IMR-90 (cell line): ENCODE results near the gene LY9. TPM values are rescaled to one million over a fixed set of nuclear protein-coding genes. Genes with fewer than 3 reads are reported as not detected.

Experiments used
- ATAC-seq: fragments of 200-7000 bp; cut with Tn5 transposase; 2 replicates; pipeline ENCODE4 v1.9.1; 2020; ENCODE audit warnings: low read depth, mild to moderate bottlenecking, moderate library complexity
- BruUV-seq: library from RNA; stranded (reverse); fragments of 400-500 nt; replicated peaks from 2 replicates; lab custom pipeline; 2021; lab: Mats Ljungman, UMichigan
- CTCF ChIA-PET: fragments of 300-600 bp; formaldehyde crosslinking; extraction: SDS; loops from one replicate; lab custom pipeline; 2021; ENCODE audit warnings: antibody characterized with exemption; lab: Yijun Ruan, JAX
- POLR2A ChIA-PET: fragments of 300-600 bp; sonication (Branson Sonifier 250); formaldehyde crosslinking; loops from one replicate; lab custom pipeline; 2022; ENCODE audit warnings: antibody characterized with exemption; ENCODE audit not compliant: unreplicated experiment; lab: Charles Lee
- DNase-seq: peaks from one replicate; pipeline ENCODE4 v3.0.0; 2013
- H2AFZ ChIP-seq: replicated peaks from 2 replicates; pipeline ENCODE3; 2013; ENCODE audit warnings: low read length, mild to moderate bottlenecking; ENCODE audit not compliant: poor library complexity
- H2AK5ac ChIP-seq: 2 replicates; pipeline ENCODE4 v1.6.1; 2013; ENCODE audit warnings: low read depth, low read length, inconsistent platforms
- H2AK9ac ChIP-seq: replicated peaks from 2 replicates; pipeline ENCODE3; 2013; ENCODE audit warnings: mild to moderate bottlenecking, low read depth, low read length, moderate library complexity; ENCODE audit not compliant: poor library complexity
- H2BK120ac ChIP-seq: 2 replicates; pipeline ENCODE4 v1.6.1; 2013; ENCODE audit warnings: low read depth, low read length, inconsistent platforms
- H2BK15ac ChIP-seq: 3 replicates; pipeline ENCODE4 v1.6.1; 2013; ENCODE audit warnings: low read depth, low read length, inconsistent platforms
- H2BK20ac ChIP-seq: 2 replicates; pipeline ENCODE4 v1.6.1; 2013; ENCODE audit warnings: low read depth, mild to moderate bottlenecking, inconsistent platforms, low read length, moderate library complexity
- H2BK5ac ChIP-seq: 2 replicates; pipeline ENCODE4 v1.6.1; 2013; ENCODE audit warnings: mild to moderate bottlenecking, low read depth, low read length, inconsistent platforms; ENCODE audit not compliant: poor library complexity, severe bottlenecking
- H3K14ac ChIP-seq: replicated peaks from 2 replicates; pipeline ENCODE4 v1.6.1; 2013; ENCODE audit warnings: low read depth, low read length, inconsistent platforms
- H3K18ac ChIP-seq: 2 replicates; pipeline ENCODE4 v1.6.1; 2013; ENCODE audit warnings: low read depth, low read length, control low read depth
- H3K23ac ChIP-seq: 2 replicates; pipeline ENCODE4 v1.6.1; 2013; ENCODE audit warnings: low read depth, low read length, inconsistent platforms
- H3K27ac ChIP-seq: 2 replicates; pipeline ENCODE4 v1.5.1; 2013; ENCODE audit warnings: mild to moderate bottlenecking, control low read depth, low read length; ENCODE audit not compliant: insufficient read depth
- H3K27me3 ChIP-seq: 2 replicates; pipeline ENCODE4 v1.6.1; 2013; ENCODE audit warnings: low read length; ENCODE audit not compliant: control insufficient read depth, insufficient read depth
- H3K36me3 ChIP-seq: 2 replicates; pipeline ENCODE4 v1.6.1; 2013; ENCODE audit warnings: low read length, mixed read lengths; ENCODE audit not compliant: control insufficient read depth, insufficient read depth
- H3K4ac ChIP-seq: 2 replicates; pipeline ENCODE4 v1.6.1; 2013; ENCODE audit warnings: low read depth, low read length, inconsistent platforms
- H3K4me1 ChIP-seq: 2 replicates; pipeline ENCODE4 v1.6.1; 2013; ENCODE audit warnings: low read length, mixed read lengths; ENCODE audit not compliant: control insufficient read depth, insufficient read depth
- H3K4me2 ChIP-seq: 2 replicates; pipeline ENCODE4 v1.6.1; 2013; ENCODE audit warnings: low read depth, mild to moderate bottlenecking, control low read depth, low read length, moderate library complexity
- H3K4me3 ChIP-seq: 2 replicates; pipeline ENCODE4 v1.5.1; 2013; ENCODE audit warnings: low read depth, mild to moderate bottlenecking, control low read depth, low read length, moderate library complexity; ENCODE audit not compliant: insufficient read depth
- H3K56ac ChIP-seq: 2 replicates; pipeline ENCODE4 v1.6.1; 2013; ENCODE audit warnings: low read length, inconsistent platforms; ENCODE audit not compliant: insufficient read depth; ENCODE audit errors: extremely low read depth
- H3K79me1 ChIP-seq, 2 experiments: 2 replicates each; pipeline ENCODE4 v1.6.1; 2013; ENCODE audit warnings: low read length in 2 of 2, inconsistent platforms in 1 of 2, low read depth in 1 of 2
- H3K9ac ChIP-seq: 2 replicates; pipeline ENCODE4 v1.6.1; 2013; ENCODE audit warnings: low read depth, low read length, control low read depth
- H3K9me1 ChIP-seq: 2 replicates; pipeline ENCODE4 v1.6.1; 2013; ENCODE audit warnings: low read length, inconsistent platforms; ENCODE audit not compliant: insufficient read depth
- H3K9me3 ChIP-seq: 2 replicates; pipeline ENCODE4 v1.6.1; 2013; ENCODE audit warnings: low read length; ENCODE audit not compliant: control insufficient read depth, insufficient read depth
- H4K20me1 ChIP-seq: 2 replicates; pipeline ENCODE4 v1.6.1; 2013; ENCODE audit warnings: low read length, inconsistent platforms; ENCODE audit not compliant: insufficient read depth
- H4K5ac ChIP-seq: 2 replicates; pipeline ENCODE4 v1.6.1; 2013; ENCODE audit warnings: mild to moderate bottlenecking, low read depth, low read length, control low read depth
- H4K8ac ChIP-seq, 2 experiments: 2 replicates each; pipeline ENCODE4 v1.6.1; 2013; ENCODE audit warnings: low read depth in 2 of 2, low read length in 2 of 2, control low read depth in 1 of 2, inconsistent platforms in 1 of 2
- H4K91ac ChIP-seq: 2 replicates; pipeline ENCODE4 v1.6.1; 2013; ENCODE audit warnings: low read depth, low read length, inconsistent platforms; ENCODE audit not compliant: insufficient read depth
- BHLHE40 ChIP-seq: fragments of 150-350 bp; IDR thresholded peaks from 2 replicates; pipeline ENCODE4 v1.6.1; 2016; ENCODE audit warnings: mild to moderate bottlenecking, low read depth, low read length
- MAFK ChIP-seq: IDR thresholded peaks from 2 replicates; pipeline ENCODE4 v1.6.1; 2012; ENCODE audit warnings: low read depth, low read length, improper control_type of control experiment
- dilution Hi-C: fragments of 300-500 bp; cut with HindIII; formaldehyde crosslinking; loops from one replicate; pipeline ENCODE4 v1.14.3; 2018; ENCODE audit warnings: low sequenced_read_pairs; ENCODE audit not compliant: unreplicated experiment
- in situ Hi-C: fragments of 300-500 bp; cut with MboI; formaldehyde crosslinking; loops from 3 replicates; pipeline ENCODE4 v1.14.3; 2019; ENCODE audit warnings: low sequenced_read_pairs, inconsistent platforms, mixed read lengths
- intact Hi-C: fragments of 100-400 bp; cut with micrococcal nuclease; formaldehyde crosslinking; loops from 2 replicates; pipeline ENCODE4 v1.10.0; 2022
- polyA plus RNA-seq, 3 experiments: library from polyadenylated mRNA; depleted of rRNA; stranded (reverse); fragments of >200 nt; gene quantifications; 2 replicates each; pipeline ENCODE4 v1.2.3, GENCODE V29; 2012; ENCODE audit warnings: low replicate concordance in 1 of 3
- total RNA-seq: library from RNA; depleted of rRNA; stranded (reverse); fragments of >200 nt; gene quantifications from 2 replicates; pipeline ENCODE4 v1.2.3, GENCODE V29; 2012; rRNA removed
- TF ChIP-seq, protein P1 (sequence below): fragments of 150-350 bp; IDR thresholded peaks from 2 replicates; pipeline ENCODE4 v1.6.1; 2017; ENCODE audit warnings: mild to moderate bottlenecking, antibody characterized with exemption, low read length, low read depth

The LY9 gene
- total and polyA plus RNA-seq, 2 of the 4 experiments (the other 2 are of a cell fraction) = not detected

DNA sequence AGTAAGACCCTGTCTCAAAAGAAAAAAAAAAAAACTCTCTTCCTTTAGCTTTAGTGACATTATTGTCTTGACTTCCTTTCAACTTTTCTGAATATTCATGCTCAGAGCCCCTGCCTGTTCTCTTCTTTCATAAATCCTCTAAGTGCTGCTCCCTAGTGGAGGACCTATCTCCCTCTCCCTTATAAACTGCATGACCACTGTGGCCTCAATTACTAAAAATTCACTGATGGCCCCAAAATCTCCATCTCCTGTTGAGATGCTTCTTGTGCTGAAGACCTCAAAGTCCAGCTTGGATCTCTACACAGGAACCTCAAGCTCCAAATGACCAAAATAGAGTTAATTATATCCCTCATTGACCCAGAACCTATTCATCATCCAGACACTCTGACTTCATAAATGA, 81.2 kb downstream of the LY9 start:
- no peaks in the 10 kb centered on the region for H3K9me1 ChIP-seq
- no peak overlapping the region for H3K27ac ChIP-seq
- no peak overlapping the region for H2AK9ac ChIP-seq
- no peak overlapping the region for H3K4ac ChIP-seq
- H3K18ac ChIP-seq = no peak overlapping the region
- H4K20me1 ChIP-seq = no peaks in the 10 kb centered on the region
- dilution Hi-C loops = no loop called here
- H2AFZ ChIP-seq = no peak overlapping the region
- no peaks in the 10 kb centered on the region for H3K4me1 ChIP-seq
- BruUV-seq = no TSS peak
- POLR2A ChIA-PET = no interaction called here
- no peak for ATAC-seq
- no peak overlapping the region for H3K4me2 ChIP-seq
- no peak overlapping the region for H3K4me3 ChIP-seq
- no peak overlapping the region for H2AK5ac ChIP-seq
- no peak overlapping the region for H4K5ac ChIP-seq
- no peak overlapping the region for H2BK120ac ChIP-seq
- H2BK15ac ChIP-seq = no peak overlapping the region
- no peak overlapping the region for H3K56ac ChIP-seq
- no peak overlapping the region for H2BK20ac ChIP-seq
- no peak overlapping the region for H4K8ac ChIP-seq
- no peaks in the 10 kb centered on the region for H3K27me3 ChIP-seq
- H2BK5ac ChIP-seq = no peak overlapping the region
- no peak overlapping the region for H3K14ac ChIP-seq
- H3K79me1 ChIP-seq = no peaks in the 10 kb centered on the region
- intact Hi-C loops = no loop called here
- no peaks in the 10 kb centered on the region for H3K36me3 ChIP-seq
- CTCF ChIA-PET = interaction anchor here (0.7 kb wide), 1 partner anchor 262 kb away, joined by 7 read pairs; no protein-coding TSS in a partner anchor
- in situ Hi-C loops = no loop called here
- no peak overlapping the region for H4K91ac ChIP-seq
- TF ChIP-seq, protein P1, sequence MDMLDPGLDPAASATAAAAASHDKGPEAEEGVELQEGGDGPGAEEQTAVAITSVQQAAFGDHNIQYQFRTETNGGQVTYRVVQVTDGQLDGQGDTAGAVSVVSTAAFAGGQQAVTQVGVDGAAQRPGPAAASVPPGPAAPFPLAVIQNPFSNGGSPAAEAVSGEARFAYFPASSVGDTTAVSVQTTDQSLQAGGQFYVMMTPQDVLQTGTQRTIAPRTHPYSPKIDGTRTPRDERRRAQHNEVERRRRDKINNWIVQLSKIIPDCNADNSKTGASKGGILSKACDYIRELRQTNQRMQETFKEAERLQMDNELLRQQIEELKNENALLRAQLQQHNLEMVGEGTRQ = no peak
- TF ChIP-seq MAFK = no peak
- no peak for TF ChIP-seq BHLHE40
- no peak for DNase-seq
- no peak overlapping the region for H3K9ac ChIP-seq
- no peaks in the 10 kb centered on the region for H3K9me3 ChIP-seq
- no peak overlapping the region for H3K23ac ChIP-seq

Other genes starting within 250 kb of the LY9 start
- not detected in 2 replicates for gene CD84, start 216.7 kb upstream of the LY9 start, total RNA-seq
- not detected in 2 replicates for gene CD84, start 216.7 kb upstream of the LY9 start, polyA plus RNA-seq (2012; rRNA removed)
- not detected in 2 replicates for gene SLAMF1, start 149.1 kb upstream of the LY9 start, total RNA-seq
- not detected in 2 replicates for gene SLAMF1, start 149.1 kb upstream of the LY9 start, polyA plus RNA-seq (2012; rRNA removed)
- not detected in 2 replicates for gene CD48, start 84.4 kb upstream of the LY9 start, total RNA-seq
- not detected in 2 replicates for gene CD48, start 84.4 kb upstream of the LY9 start, polyA plus RNA-seq (2012; rRNA removed)
- gene SLAMF7, start 56.9 kb upstream of the LY9 start, total RNA-seq = not detected in 2 replicates
- gene SLAMF7, start 56.9 kb upstream of the LY9 start, polyA plus RNA-seq (2012; rRNA removed) = not detected in 2 replicates
- gene CD244, start 66.7 kb downstream of the LY9 start, total RNA-seq = not detected in 2 replicates
- not detected in 2 replicates for gene CD244, start 66.7 kb downstream of the LY9 start, polyA plus RNA-seq (2012; rRNA removed)
- not detected in 2 replicates for gene ITLN1, start 89.0 kb downstream of the LY9 start, total RNA-seq
- gene ITLN1, start 89.0 kb downstream of the LY9 start, polyA plus RNA-seq (2012; rRNA removed) = not detected in 2 replicates
- not detected in 2 replicates for gene ITLN2, start 158.6 kb downstream of the LY9 start, total RNA-seq
- gene ITLN2, start 158.6 kb downstream of the LY9 start, polyA plus RNA-seq (2012; rRNA removed) = not detected in 2 replicates
- 0.83 and 2.2 TPM in 2 replicates for gene F11R, start 225.0 kb downstream of the LY9 start, total RNA-seq
- gene F11R, start 225.0 kb downstream of the LY9 start, polyA plus RNA-seq (2012; rRNA removed) = 0.47 and 0.79 TPM in 2 replicates
- gene TSTD1, start 242.8 kb downstream of the LY9 start, total RNA-seq = not detected in 2 replicates
- gene TSTD1, start 242.8 kb downstream of the LY9 start, polyA plus RNA-seq (2012; rRNA removed) = 0.21 TPM in 1 of 2 replicates, not detected in the other
- gene USF1, start 249.8 kb downstream of the LY9 start, total RNA-seq = 62.2 and 78.9 TPM in 2 replicates
- 34.6 and 37.1 TPM in 2 replicates for gene USF1, start 249.8 kb downstream of the LY9 start, polyA plus RNA-seq (2012; rRNA removed)